ENCODE data around the gene RNF227.
"Not testable (repeated sequence)": the region's sequence is repeated elsewhere in the genome, so short reads cannot be mapped to it uniquely, and the experiment has no call there.

Gene RNF227

DNA sequence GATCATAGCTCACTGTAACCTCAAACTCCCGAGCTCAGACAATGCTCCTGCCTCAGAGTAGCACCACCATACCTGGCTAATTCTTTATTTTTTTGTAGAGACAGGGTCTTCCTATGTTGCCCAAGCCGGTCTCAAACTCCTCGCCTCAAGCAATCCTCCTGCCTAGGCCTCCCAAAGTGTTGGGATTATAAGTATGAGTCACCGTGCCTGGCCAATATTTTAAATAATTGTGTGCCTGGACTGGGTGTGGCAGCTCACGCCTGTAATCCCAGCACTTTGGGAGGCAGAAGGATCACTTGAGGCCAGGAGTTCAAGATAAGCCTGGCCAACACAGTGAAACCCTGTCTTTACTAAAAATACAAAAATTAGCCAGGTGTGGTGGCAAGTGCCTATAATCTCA, 51.7 kb downstream of the RNF227 start:
- not testable (repeated sequence) for DNase-seq (ENCODE audit: low spot score)

Measured in HuH-7 (cell line).